OCI-M2 (cell line): ENCODE measurements around the gene CFAP57.

Experiments
- DNase-seq: peaks from one replicate; lab custom pipeline; 2025; ENCODE audit not compliant: unreplicated experiment; lab: John Stamatoyannopoulos, UW

The CFAP57 gene

GRCh38 chr1:43275826-43276620 lies 103.9 kb downstream of the CFAP57 start:
- no peak for DNase-seq

- no peak for DNase-seq
Measured at GRCh38 chr1:43276673-43277072, 104.5 kb downstream of the CFAP57 start.

- DNase-seq, result no peak
Measured at GRCh38 chr1:43277116-43277876, 105.2 kb downstream of the CFAP57 start.

- DNase-seq, result no peak
Measured at GRCh38 chr1:43279161-43279560, 107.0 kb downstream of the CFAP57 start.

GRCh38 chr1:43279666-43280065 lies 107.5 kb downstream of the CFAP57 start:
- DNase-seq, result no peak

- DNase-seq, result no peak
Measured at GRCh38 chr1:43280692-43281091, 108.6 kb downstream of the CFAP57 start.

GRCh38 chr1:43282220-43283195 lies 110.4 kb downstream of the CFAP57 start:
- DNase-seq, result no peak

GRCh38 chr1:43284065-43284464 lies 111.9 kb downstream of the CFAP57 start:
- DNase-seq, result no peak

- no peak for DNase-seq
Measured at GRCh38 chr1:43284546-43285110, 112.5 kb downstream of the CFAP57 start.

GRCh38 chr1:43285269-43285990 lies 113.3 kb downstream of the CFAP57 start, which contains the start of gene C1orf210:
Gene C1orf210, minus strand, starts transcription at chr1:43285581. Its CDS starts 2,311 bp downstream, at chr1:43283270.
- DNase-seq, result no peak

- no peak for DNase-seq
Measured at GRCh38 chr1:43286115-43286514, 114.0 kb downstream of the CFAP57 start.

GRCh38 chr1:43286533-43286932 lies 114.4 kb downstream of the CFAP57 start:
- DNase-seq, result no peak

GRCh38 chr1:43288058-43288784 lies 116.1 kb downstream of the CFAP57 start:
- no peak for DNase-seq

GRCh38 chr1:43288785-43289706 lies 116.9 kb downstream of the CFAP57 start:
- no peak for DNase-seq

- no peak for DNase-seq
Measured at GRCh38 chr1:43292216-43292615, 120.1 kb downstream of the CFAP57 start.

- no peak for DNase-seq
Measured at GRCh38 chr1:43292679-43293078, 120.5 kb downstream of the CFAP57 start.

- no peak for DNase-seq
Measured at GRCh38 chr1:43293176-43293575, 121.0 kb downstream of the CFAP57 start.
